ENCODE results near the gene RFNG.

RFNG gene, protein sequence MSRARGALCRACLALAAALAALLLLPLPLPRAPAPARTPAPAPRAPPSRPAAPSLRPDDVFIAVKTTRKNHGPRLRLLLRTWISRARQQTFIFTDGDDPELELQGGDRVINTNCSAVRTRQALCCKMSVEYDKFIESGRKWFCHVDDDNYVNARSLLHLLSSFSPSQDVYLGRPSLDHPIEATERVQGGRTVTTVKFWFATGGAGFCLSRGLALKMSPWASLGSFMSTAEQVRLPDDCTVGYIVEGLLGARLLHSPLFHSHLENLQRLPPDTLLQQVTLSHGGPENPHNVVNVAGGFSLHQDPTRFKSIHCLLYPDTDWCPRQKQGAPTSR

DNA sequence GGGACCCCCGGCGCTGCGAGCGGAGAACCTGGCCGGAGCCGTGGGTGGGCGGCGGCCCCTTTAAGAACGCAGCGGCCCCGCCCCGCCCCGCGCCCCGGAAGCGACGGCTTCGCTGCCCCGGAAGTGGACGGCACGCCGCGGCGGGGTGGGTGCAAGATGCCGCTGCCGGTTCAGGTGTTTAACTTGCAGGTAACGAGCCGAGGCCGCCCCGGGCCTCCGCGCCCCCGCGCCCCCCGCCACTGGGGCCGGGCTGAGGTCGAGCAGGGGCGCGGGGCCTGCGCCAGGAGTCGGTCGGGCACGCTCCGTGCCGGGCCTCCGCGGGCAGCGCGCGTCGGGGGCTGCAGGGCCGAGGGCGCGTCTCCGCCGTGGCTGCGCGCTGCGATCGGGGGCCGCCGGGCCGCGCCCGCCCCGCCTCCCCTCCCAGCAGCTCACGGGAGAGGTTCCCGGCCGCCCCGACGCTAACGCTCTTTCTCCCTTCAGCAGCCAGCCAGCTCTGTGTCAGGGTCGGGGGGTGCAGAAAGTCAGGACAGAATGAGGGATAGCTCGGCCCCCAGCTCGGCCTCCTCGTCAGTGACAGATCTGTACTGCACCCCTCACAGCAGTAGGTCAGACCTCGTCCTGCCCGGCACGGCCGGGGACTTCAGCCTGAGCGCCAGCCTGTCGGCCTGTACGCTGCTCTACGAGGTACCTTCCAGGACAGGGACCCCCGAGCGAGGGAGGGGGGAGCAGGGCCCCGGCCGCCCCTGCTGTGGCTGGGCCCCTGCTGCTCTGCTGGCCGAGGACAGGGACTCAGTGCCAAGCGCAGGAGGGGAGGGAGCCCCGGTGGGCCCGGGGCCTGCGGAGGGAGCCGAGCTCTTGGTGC lies at the start of gene RFNG, which contains the start of gene GPS1:
Gene RFNG (minus strand): TSS at position 36 of the 862 bp plus-strand sequence. CDS start 45 bp downstream, outside the sequence.
Gene GPS1 (plus strand): TSS at position 123 of the 862 bp plus-strand sequence. CDS start 34 bp downstream, at position 157.
- Mint-ChIP-seq H3K4me3 (peak within 1 kb of the TSS; percentile 88), H3K27ac (peak within 1 kb of the TSS; percentile 88), H3K36me3 (ENCODE audit: low read depth) (peaks cover 5% of the 10 kb centered on the region), H3K4me1 (ENCODE audit: low read depth) (peaks cover 11% of the 10 kb centered on the region), H3K27me3 (ENCODE audit: low read depth) (no peaks in the 10 kb centered on the region), H3K9me3 (no peaks in the 10 kb centered on the region)

DNA sequence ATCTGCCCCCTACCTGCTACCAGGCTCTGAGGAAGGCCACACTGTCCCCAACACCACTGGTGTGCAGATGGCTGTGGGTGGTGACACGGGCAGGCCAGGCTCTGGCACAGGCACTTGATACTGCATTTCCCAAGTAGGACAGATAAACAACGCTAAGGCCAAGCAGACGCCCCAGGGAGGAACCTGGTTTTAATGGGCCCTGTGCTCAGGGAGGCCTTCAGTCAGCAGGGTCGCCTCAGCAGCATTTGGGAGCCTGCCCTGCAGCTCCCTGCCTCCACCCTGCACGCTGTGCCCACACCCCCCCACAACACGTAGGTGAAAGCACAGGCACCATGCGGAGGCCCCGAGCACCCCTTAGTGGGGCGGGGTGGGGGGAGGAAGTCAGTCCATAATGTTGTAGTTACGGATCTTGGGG lies 49.7 kb upstream of the RFNG start:
- Mint-ChIP-seq H3K4me3 (peak overlapping the region; percentile 10), H3K27me3 (ENCODE audit: low read depth) (no peaks in the 10 kb centered on the region), H3K27ac (no peak overlapping the region), H3K9me3 (no peaks in the 10 kb centered on the region), H3K4me1 (ENCODE audit: low read depth) (peaks cover 12% of the 10 kb centered on the region), H3K36me3 (ENCODE audit: low read depth) (no peaks in the 10 kb centered on the region)

DNA sequence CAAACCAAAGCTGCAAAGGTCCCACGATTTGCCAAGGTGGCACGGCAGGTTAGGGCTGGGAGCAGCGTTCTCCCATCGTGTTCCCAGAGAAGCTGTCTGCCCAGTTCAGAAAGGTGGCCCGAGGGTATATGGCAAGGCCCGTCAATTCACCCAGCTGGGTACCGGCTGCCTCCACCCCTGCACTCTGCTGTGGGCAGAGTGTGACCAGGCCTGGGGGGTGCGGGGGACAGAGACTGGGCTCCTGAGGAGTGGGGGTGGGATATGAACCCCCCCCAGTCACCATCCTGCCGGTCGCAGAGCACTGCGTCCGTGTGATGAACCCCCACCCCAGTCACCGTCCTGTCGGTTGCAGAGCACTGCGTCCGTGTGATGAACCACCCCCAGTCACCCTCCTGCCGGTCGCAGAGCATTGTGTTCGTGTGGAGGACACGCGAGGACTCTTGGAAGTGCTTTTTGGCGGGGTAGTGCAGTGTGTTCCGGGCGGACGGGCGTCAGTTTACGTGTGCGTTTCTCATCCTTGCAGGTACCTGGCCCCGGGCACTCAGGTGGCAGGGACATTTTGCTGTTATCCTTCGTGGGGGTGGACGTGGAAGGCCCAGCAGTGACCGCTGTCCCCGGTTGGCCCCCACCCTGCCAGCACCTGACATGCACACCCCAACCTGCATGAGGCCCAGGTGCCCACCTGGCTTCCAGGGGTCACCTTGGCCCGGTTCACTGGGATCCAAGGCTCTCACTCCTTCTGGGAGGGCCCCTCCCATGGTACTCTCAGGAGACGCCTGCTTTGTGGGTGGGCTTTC lies 49.1 kb upstream of the RFNG start:
- H3K27ac Mint-ChIP-seq: no peak overlapping the region
- H3K27me3 Mint-ChIP-seq (ENCODE audit: low read depth): no peaks in the 10 kb centered on the region
- no peaks in the 10 kb centered on the region for H3K36me3 Mint-ChIP-seq (ENCODE audit: low read depth)
- H3K4me1 Mint-ChIP-seq (ENCODE audit: low read depth): peaks cover 10% of the 10 kb centered on the region
- no peaks in the 10 kb centered on the region for H3K9me3 Mint-ChIP-seq
- peak overlapping the region; percentile 10 for H3K4me3 Mint-ChIP-seq

DNA sequence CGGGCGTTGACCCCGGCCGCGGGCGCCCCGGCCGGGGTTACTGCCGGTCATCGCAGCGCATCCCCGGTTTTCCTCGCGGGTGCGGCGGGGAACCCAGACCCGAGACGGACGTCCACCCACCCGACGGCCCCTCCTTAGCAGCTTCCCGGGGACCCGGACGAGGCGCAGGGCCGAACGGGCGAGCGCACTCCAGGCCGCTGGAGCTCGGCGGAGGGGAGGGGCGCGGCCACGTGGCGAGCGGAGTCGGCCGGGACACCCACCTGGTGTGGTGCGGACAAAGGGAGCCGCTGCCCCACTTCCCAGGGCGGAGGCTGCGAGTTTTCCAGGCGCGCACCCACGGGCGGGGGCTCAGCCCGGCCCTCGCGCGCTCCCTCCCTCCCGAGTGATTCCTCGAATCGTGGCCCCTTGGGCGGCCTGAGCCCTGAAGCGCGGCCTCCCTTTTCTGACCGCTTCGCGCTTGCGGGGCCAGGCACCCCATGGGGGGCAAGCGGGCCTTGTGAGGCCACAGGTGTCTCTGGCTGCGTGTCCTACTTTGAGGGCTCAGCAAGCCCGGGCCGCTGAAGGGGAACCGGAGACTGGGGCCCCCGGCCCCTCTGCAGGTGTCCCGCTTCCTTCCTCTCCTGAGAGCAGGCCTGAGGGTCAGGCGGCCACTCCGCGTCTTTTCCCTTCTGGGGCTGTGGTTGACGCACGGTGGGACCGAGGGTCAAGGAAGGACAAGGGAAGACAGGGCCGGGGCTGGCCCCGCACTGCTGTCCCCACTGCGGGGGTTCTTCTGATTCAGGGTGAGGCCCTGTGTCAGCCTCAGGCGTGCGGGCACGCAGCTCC lies 47.5 kb upstream of the RFNG start:
- H3K4me3 Mint-ChIP-seq: peak overlapping the region; percentile 84
- no peaks in the 10 kb centered on the region for H3K9me3 Mint-ChIP-seq
- peaks cover 8% of the 10 kb centered on the region for H3K4me1 Mint-ChIP-seq (ENCODE audit: low read depth)
- peak overlapping the region; percentile 87 for H3K27ac Mint-ChIP-seq
- no peaks in the 10 kb centered on the region for H3K27me3 Mint-ChIP-seq (ENCODE audit: low read depth)
- no peaks in the 10 kb centered on the region for H3K36me3 Mint-ChIP-seq (ENCODE audit: low read depth)

DNA sequence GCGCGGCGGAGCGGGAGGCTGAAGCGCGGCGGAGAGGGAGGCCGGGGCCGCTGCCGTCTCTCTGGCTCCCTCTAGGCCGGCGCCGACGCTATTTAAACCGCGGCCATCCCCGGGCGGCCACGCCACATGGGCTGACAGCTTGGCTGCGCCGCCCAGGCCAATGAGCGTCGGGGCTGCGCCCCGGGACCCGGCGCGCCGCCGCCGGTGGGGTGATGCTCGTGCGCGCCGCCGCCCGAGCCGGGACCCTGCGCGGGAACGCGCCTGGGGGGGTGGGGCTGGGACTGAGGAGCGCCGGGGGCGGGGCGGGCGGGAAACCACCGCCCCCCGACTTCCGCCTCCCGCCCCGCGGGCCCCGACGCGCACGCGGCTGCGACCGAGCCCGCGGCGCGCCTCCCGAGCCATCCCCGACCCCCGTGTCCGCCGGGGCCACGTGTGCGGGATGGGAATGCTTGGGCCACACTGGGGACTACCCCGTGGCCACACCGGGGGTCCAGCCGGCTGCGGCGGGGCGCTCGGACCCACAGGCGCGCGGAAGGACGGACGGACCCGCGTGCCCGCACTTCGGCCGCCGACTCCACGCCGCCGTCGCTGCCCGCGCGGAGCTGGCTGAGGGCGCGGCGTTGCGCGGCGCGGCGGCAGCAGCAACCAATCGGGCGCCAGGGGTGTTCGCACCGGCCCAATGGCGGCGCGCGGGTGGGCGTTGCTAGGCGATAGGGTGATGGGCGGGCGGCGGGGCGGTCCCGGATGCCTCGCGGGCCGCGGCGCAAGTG lies 46.7 kb upstream of the RFNG start, which contains the start of gene FASN:
Gene FASN (minus strand): TSS at position 68 of the 770 bp plus-strand sequence. CDS start 1,791 bp downstream, outside the sequence.
- Mint-ChIP-seq H3K27ac (peak within 1 kb of the TSS; percentile 41), H3K4me3 (peak within 1 kb of the TSS; percentile 69), H3K36me3 (ENCODE audit: low read depth) (peaks cover under 1% of the 10 kb centered on the region), H3K4me1 (ENCODE audit: low read depth) (peaks cover 8% of the 10 kb centered on the region), H3K9me3 (no peaks in the 10 kb centered on the region), H3K27me3 (ENCODE audit: low read depth) (no peaks in the 10 kb centered on the region)

DNA sequence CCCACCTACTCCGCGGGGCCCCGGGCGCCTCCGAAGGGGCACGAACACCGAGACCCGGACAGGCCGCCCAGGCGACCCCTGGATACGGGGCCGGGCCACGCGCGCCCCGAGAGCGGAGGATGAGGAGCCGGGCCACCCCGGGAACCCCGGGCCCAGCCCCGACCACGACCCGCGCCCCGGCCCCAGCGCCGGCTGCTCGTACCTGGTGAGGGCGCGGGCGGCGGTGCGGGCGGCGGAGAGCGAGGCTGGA lies 46.2 kb upstream of the RFNG start:
- H3K27me3 Mint-ChIP-seq (ENCODE audit: low read depth): no peaks in the 10 kb centered on the region
- H3K4me1 Mint-ChIP-seq (ENCODE audit: low read depth): peaks cover 8% of the 10 kb centered on the region
- peak overlapping the region; percentile 37 for H3K4me3 Mint-ChIP-seq
- H3K27ac Mint-ChIP-seq: no peak overlapping the region
- no peaks in the 10 kb centered on the region for H3K9me3 Mint-ChIP-seq
- H3K36me3 Mint-ChIP-seq (ENCODE audit: low read depth): peaks cover 4% of the 10 kb centered on the region

DNA sequence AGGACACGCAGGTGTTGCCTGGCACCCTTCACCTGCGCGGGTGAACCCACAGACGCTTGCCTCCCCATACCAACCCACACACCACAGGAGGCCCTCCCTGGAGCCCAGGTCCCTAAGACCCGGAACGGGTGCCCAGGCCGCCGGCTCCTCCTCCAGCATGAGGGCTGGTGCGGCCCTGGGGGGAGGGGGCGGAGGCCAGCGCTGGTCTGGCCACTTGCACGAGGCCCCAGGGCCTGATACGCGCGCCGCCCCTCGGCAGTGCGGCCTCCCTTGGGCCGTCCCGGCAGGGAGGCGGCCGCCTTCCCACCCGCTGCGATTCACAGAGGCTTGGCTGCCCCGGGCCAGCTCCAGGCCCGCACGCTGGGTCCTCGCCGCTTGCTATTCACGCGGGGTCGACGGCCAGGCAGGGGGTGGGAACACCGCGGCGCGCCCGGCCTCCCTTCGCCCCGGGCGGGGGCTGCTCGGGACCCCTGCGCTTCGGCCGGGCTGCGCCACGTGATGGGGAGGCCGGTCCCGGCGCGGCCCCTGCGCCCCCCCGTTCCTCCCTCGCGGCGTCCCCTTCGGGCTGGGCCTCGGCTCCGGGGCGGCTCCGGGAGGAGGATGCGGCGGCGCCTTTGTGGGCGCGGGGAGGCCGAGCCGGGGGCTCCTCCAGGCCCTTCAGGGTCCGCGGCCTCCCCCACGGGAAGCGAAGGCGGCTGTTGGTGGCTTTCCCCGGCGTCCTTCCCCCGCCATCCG lies 45.7 kb upstream of the RFNG start:
- H3K4me1 Mint-ChIP-seq (ENCODE audit: low read depth): peaks cover 7% of the 10 kb centered on the region
- peak overlapping the region; percentile 26 for H3K27ac Mint-ChIP-seq
- H3K9me3 Mint-ChIP-seq: no peaks in the 10 kb centered on the region
- peaks cover 4% of the 10 kb centered on the region for H3K36me3 Mint-ChIP-seq (ENCODE audit: low read depth)
- no peaks in the 10 kb centered on the region for H3K27me3 Mint-ChIP-seq (ENCODE audit: low read depth)
- peak overlapping the region; percentile 69 for H3K4me3 Mint-ChIP-seq

DNA sequence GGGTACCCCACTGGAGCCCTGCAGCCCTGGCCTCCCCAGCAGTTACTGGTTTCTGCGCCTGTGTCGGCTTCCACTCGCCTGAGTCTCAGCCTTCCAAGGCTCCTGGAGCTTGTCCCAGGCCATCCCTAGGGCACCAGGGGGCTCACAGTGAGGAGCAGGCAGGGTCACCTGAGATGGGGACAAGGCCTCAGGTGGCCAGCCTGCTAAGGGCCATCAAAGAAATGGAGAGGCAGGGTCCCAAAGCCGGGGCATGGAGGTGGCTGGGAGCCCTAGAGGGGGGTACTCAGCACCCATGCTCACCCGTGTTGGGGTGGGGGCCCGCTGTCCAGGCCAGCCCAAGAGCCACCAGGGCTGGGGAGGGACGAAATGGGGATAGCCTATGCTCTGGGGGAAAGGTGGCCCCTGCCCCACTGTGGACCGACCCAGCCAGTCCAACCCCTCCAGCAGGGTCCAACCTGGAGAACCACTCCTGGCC lies 45.1 kb upstream of the RFNG start:
- peak overlapping the region; percentile 69 for H3K4me3 Mint-ChIP-seq
- no peaks in the 10 kb centered on the region for H3K9me3 Mint-ChIP-seq
- H3K27me3 Mint-ChIP-seq (ENCODE audit: low read depth): no peaks in the 10 kb centered on the region
- peaks cover 4% of the 10 kb centered on the region for H3K36me3 Mint-ChIP-seq (ENCODE audit: low read depth)
- peaks cover 6% of the 10 kb centered on the region for H3K4me1 Mint-ChIP-seq (ENCODE audit: low read depth)
- peak overlapping the region; percentile 26 for H3K27ac Mint-ChIP-seq

DNA sequence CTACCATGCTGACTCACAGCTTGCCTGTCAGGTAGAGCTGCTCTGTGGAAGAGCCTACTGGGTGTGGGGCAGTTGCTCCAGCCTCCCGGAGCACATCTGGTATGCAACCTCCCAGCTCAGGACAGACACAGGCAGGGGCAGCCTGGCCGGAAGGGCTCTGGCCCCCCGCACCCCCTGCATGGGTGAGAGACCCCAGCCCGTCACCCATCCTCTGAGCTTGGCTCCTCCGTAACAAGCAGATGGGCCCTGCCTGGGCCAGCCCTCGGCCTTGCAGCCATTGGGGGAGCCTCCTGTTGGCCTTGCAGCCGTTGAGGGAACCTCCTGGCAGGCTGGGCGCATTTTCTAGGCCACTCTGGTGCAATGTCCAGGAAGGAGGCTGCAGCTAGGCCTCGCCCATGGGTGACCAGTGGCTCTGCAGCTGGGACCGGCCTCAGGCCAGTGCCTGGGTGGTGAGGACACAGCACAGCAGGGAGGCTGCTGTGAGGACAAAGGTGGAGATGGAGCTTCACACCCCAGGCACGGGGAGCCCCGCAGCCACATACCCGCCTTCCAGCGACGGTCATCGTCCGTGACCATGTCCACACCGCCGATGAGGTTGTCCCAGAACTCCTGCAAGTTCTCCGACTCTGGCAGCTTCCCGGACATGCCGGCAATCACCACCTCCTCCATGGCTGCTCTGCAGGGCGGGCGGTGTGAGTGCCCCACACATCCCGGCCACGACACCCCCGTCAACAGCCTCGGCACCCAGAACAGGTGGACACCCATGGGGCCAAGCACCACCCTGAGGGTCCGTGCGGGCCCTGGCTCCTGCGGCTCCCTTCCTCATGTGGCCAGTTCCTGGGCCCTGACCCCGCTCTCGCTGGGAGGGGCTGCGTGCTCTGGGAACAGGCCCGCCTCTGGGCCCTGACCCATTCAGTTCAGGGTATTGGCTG lies 44.4 kb upstream of the RFNG start:
- Mint-ChIP-seq H3K36me3 (ENCODE audit: low read depth) (peaks cover 4% of the 10 kb centered on the region), H3K9me3 (no peaks in the 10 kb centered on the region), H3K27me3 (ENCODE audit: low read depth) (no peaks in the 10 kb centered on the region), H3K4me3 (peak overlapping the region; percentile 74), H3K27ac (no peak overlapping the region), H3K4me1 (ENCODE audit: low read depth) (peaks cover 6% of the 10 kb centered on the region)

DNA sequence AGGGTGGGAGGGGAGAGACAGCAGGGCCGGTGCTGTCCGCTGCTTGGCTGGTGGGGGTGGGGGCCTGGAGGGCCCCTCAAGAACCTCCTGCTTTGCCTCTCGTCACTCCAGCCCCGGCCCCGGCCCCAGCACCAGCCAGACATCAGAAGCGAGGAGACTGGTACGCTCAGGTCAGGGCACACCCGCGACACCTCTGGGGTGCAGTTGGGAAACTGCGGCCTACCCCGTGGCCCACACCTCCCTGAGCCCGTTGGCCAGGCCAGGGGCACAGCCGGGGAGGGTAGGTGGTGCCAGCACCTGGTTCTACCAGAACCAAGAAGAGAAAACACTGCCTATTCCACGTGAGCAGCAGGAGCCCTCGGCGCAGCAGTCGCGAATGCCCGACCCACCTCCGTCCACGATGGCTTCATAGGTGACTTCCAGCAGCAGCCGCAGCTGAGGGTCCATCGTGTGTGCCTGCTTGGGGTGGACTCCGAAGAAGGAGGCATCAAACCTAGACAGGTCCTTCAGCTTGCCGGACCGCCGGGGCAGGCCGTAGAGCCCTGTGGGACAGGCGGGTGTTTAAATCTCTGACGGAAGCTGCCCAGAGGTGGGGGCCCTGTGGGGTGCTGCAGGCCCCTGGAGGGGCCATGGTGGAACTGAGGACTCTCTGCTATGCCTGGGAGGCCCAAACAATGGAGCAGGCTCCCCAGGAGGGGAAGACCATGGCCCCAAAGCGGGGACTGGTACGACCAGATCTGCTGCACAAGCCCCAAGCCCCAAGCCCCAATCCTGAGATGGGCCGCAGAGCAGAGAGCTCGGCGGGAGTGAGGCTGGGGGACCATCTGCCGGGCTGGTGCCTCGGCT lies 43.5 kb upstream of the RFNG start:
- no peaks in the 10 kb centered on the region for H3K9me3 Mint-ChIP-seq
- peaks cover 4% of the 10 kb centered on the region for H3K36me3 Mint-ChIP-seq (ENCODE audit: low read depth)
- H3K4me3 Mint-ChIP-seq: peak overlapping the region; percentile 74
- H3K27me3 Mint-ChIP-seq (ENCODE audit: low read depth): no peaks in the 10 kb centered on the region
- H3K27ac Mint-ChIP-seq: no peak overlapping the region
- peaks cover 6% of the 10 kb centered on the region for H3K4me1 Mint-ChIP-seq (ENCODE audit: low read depth)

DNA sequence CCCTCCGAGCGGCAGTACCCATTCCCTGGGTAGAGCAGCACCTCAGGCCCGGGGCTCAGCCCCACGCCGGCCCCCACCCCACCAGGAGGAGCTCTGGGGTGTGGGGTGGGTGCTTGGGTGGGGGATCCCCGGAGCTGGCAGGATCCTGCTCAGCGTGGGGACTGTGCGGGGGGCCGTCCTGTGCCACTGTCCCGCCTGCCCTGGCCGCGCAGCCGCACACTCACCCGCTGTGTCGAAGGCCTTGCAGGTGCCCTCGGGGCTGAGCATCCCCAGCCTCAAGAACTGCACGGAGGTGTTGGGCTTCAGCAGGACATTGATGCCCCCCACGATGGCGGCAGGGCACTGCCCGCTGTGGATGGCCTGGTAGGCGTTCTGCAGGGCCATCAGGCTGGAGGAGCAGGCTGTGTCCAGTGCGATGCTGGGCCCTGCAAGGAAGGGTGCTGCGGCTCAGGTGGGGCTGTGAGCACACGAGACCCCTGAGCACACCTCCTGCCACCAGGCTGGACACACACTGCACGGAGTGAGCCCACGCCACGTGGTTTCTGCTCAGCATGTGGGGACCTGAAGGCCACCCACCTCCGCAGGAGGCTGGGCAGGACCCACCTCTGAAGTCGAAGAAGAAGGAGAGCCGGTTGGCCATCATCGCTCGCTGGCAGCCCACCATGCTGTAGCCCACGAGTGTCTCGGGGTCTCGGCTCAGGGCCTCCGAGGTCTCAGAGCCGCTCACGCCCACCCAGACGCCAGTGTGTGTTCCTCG lies 41.6 kb upstream of the RFNG start:
- H3K4me1 Mint-ChIP-seq (ENCODE audit: low read depth): peaks cover 4% of the 10 kb centered on the region
- H3K27ac Mint-ChIP-seq: no peak overlapping the region
- no peak overlapping the region for H3K4me3 Mint-ChIP-seq
- peaks cover 6% of the 10 kb centered on the region for H3K36me3 Mint-ChIP-seq (ENCODE audit: low read depth)
- no peaks in the 10 kb centered on the region for H3K27me3 Mint-ChIP-seq (ENCODE audit: low read depth)
- H3K9me3 Mint-ChIP-seq: no peaks in the 10 kb centered on the region
